Cardiac muscle cell (in vitro differentiated cells and primary cell): ENCODE data around the gene SLA2. TPM values are rescaled to one million over a fixed set of nuclear protein-coding genes. Genes with fewer than 3 reads are reported as not detected.

Experiments used
- DNase-seq, 2 donors: peaks; one replicate each; pipeline versions ENCODE4 v3.0.0 to v3.0.0-alpha.2; 2010 to 2017; ENCODE audit warnings: low read depth in 1 of 2, low spot score in 1 of 2
- H3K27ac ChIP-seq: fragments of 200-600 bp; sonication (generic); 2 replicates; pipeline ENCODE4 v1.5.1; 2016
- H3K27me3 ChIP-seq: fragments of 200-600 bp; sonication (generic); 2 replicates; pipeline ENCODE4 v1.6.0; 2016; ENCODE audit warnings: control low read depth
- H3K36me3 ChIP-seq: fragments of 200-600 bp; sonication (generic); 2 replicates; pipeline ENCODE4 v1.5.1; 2016; ENCODE audit warnings: control low read depth
- H3K4me1 ChIP-seq: fragments of 200-600 bp; sonication (generic); 2 replicates; pipeline ENCODE4 v1.8.1; 2017; ENCODE audit warnings: low read depth, mild to moderate bottlenecking, mixed run types
- H3K4me3 ChIP-seq: fragments of 200-600 bp; sonication (generic); 2 replicates; pipeline ENCODE4 v1.5.1; 2016; ENCODE audit warnings: mild to moderate bottlenecking
- H3K9me3 ChIP-seq: fragments of 200-600 bp; sonication (generic); 2 replicates; pipeline ENCODE4 v1.5.1; 2017; ENCODE audit warnings: low read depth, mild to moderate bottlenecking, control low read depth
- CTCF ChIP-seq: IDR thresholded peaks from 2 replicates; pipeline ENCODE4 v1.5.1; 2012; ENCODE audit warnings: low read depth, mild to moderate bottlenecking, low read length
- polyA plus RNA-seq: library from polyadenylated mRNA; unstranded; fragments of >200 nt; fragmentation: Nextera tagmentation; extraction: Ambion mirVana; gene quantifications from 2 replicates; pipeline ENCODE4 v1.2.1, GENCODE V29; 2016
- total RNA-seq: library from RNA; depleted of rRNA; stranded (reverse); fragments of >200 nt; gene quantifications from 2 replicates; pipeline ENCODE4 v1.2.3, GENCODE V29; 2016

The SLA2 gene
- total and polyA plus RNA-seq, 2 experiments from 2014 or later: 0.21 TPM; not detected in 1

DNA sequence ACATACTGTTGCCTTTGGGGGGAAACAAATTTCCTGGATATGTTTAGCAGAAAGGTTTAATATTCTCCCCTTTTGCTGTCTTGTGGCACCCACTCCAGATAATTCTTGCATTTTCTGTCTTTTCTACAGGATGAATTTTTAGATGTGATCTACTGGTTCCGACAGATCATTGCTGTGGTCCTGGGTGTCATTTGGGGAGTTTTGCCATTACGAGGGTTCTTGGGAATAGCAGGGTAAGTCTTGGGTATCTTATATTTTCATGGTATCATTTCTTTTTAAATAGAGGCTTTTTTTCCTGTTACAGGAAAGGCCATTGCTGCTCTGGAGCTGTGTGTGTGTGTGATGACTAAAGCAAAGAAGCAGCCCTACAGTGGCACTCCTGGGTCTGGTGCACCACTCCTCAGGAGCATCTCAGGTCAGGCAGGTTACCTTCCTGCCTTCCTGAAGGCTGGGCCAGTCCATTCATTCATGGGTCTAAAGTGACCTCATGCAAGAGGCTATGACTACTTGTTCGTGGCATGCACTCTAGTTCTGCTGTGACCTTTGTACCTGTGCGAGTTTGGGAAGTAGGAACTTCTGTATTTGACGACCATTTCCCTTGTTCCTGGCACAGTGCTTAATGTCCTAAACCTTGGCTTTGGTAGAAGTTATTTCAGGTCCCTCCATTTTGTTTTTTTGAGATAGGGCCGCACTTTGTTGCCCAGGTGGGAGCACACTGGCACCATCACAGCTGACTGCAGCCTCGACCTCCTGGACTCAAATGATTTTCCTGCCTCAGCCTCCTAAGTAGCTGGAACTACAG is 38.2 kb downstream of the SLA2 start:
- no peaks in the 10 kb centered on the region for H3K27me3 ChIP-seq
- H3K36me3 ChIP-seq: peaks cover 30% of the 10 kb centered on the region
- no peak overlapping the region for H3K4me3 ChIP-seq
- H3K9me3 ChIP-seq: no peaks in the 10 kb centered on the region
- no peak for TF ChIP-seq CTCF
- no peak overlapping the region for H3K27ac ChIP-seq
- H3K4me1 ChIP-seq: peaks cover 5% of the 10 kb centered on the region
- DNase-seq: no peak

DNA sequence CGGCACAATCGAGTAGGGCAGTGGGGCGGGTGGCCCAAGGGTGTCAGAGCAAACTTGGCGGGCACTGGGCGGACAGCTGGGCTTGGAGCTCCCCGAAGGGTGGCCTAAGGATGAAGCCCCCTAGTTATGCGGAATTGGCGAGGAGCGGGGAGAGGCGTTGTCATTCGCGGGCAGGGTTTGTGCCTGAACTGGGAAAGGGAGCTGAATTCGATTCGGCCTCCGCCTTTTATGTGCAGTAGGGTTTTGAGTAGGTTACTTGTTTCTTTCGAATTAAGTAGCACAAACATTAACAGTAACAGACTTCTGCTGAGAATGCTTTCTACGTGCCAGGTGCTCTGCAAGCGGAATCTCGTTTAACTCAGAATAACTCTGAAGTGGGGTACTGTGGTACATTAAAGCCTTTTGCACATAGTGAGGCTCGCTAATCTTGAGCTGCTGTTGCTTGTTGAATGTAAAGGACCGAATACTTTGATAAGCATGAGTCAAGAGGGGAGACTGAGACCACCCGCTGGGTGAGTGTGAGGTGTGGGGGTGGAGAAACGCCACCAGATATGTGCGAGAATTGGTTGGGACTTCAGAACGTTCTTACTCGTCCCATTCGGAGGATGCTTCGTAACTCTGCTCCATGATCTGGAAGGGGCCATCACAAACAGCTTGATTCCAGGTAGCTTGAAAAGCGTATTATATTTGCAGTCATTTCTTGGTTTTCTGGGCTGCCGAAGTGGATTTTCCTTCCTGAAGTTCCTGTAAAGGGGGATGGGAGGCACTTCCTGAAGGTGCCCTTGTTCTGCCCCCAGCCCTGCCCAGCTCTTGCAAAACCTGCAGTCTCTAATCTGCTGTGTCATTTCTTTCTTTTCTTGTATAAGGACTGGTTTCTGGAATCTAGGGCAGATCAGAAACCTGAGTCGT is 39.6 kb downstream of the SLA2 start:
- H3K9me3 ChIP-seq: no peaks in the 10 kb centered on the region
- no peaks in the 10 kb centered on the region for H3K27me3 ChIP-seq
- H3K36me3 ChIP-seq: peaks cover 16% of the 10 kb centered on the region
- H3K27ac ChIP-seq: peak overlapping the region; percentile 87
- DNase-seq: peak in 1 of 2 donors; percentile 46
- H3K4me1 ChIP-seq: peaks cover 5% of the 10 kb centered on the region
- H3K4me3 ChIP-seq: peak overlapping the region; percentile 86
- TF ChIP-seq CTCF: no peak

DNA sequence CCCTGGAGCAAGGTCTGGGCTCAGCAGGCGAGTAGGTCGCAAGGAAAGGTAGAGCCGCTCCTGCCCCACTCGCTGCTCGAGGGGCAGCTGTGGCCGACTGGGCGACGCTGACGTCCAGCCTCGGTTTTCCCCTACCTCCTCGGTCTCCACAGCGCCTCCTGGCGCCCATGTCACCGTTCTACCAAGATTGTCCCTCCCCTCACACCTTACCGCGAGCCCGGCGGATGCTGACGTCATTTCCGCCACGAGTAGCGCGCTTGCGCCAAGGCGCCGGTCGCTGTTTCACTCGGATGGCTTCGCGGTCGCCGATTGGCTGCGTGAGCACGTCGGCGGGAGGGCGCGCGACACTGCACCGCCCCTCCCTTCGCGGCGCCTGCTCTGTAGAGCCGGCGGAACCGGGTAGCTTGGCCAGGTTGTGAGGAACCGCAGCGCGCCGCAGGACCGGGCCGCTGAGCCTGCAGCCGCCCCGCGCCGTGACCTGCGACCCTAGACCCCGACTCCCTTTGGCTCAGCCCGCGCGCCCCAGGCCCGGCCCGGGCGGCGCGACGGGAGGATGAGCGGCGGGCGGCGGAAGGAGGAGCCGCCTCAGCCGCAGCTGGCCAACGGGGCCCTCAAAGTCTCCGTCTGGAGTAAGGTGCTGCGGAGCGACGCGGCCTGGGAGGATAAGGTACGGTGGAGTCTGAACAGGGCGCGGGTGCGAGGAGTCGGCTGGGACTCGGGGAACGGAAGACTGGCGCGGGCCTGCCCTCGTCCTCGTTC is 40.4 kb downstream of the SLA2 start, which contains the start of gene RAB5IF:
TSS of gene RAB5IF (plus strand) at position 381 of the 759 bp plus-strand sequence. CDS start at position 554, 173 bp downstream.
- Histone ChIP-seq H3K27me3 (no peaks in the 10 kb centered on the region), H3K4me3 (peak within 1 kb of the TSS; percentile 86), H3K36me3 (peaks cover 11% of the 10 kb centered on the region), H3K4me1 (peaks cover 5% of the 10 kb centered on the region), H3K27ac (peak within 1 kb of the TSS; percentile 87), H3K9me3 (no peaks in the 10 kb centered on the region)
- peak; percentile 99 for DNase-seq
- TF ChIP-seq CTCF: peak; percentile 89

DNA sequence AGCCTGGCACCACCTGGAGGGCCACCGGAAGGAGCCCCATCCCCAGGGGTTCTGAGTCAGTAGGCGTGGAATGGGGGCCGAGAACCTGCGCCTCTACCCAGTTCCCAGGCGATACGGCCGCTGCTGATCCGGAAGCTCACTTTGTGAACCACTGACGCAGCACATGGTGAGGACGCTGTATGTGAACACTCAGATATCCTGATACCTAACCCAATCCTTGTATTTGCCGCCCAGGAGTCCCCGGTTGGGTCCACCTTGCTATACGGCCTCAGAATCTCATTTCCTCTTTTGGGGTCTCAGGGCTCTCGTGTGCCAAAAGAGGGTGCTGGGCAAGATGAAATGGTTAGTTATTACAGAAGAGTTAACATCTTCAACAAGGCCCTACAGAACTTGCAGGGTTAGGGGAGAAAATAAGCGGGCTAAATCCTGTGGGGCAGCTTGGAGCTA is 41.0 kb downstream of the SLA2 start:
- H3K4me1 ChIP-seq: peaks cover 5% of the 10 kb centered on the region
- H3K36me3 ChIP-seq: peaks cover 6% of the 10 kb centered on the region
- DNase-seq: peak in 1 of 2 donors; percentile 20
- no peaks in the 10 kb centered on the region for H3K9me3 ChIP-seq
- no peak for TF ChIP-seq CTCF
- peak overlapping the region; percentile 70 for H3K27ac ChIP-seq
- H3K4me3 ChIP-seq: no peak overlapping the region
- no peaks in the 10 kb centered on the region for H3K27me3 ChIP-seq

- H3K9me3 ChIP-seq: no peaks in the 10 kb centered on the region
- no peak overlapping the region for H3K27ac ChIP-seq
- TF ChIP-seq CTCF: no peak
- H3K27me3 ChIP-seq: no peaks in the 10 kb centered on the region
- no peaks in the 10 kb centered on the region for H3K36me3 ChIP-seq
- H3K4me3 ChIP-seq: no peak overlapping the region
- DNase-seq: no peak
- H3K4me1 ChIP-seq: peaks cover 22% of the 10 kb centered on the region
Measured at GRCh38 chr20:36601540-36601939, 44.5 kb downstream of the SLA2 start.
